Measurements from ENCODE around the gene MYO1D.
A peak's percentile ranks its signal among the peaks of the same experiment; 100 is the strongest.

The MYO1D gene

GRCh38 chr17:32486701-32487472, 390.0 kb downstream of the MYO1D start, which contains the start of gene CDK5R1:
Gene CDK5R1, plus strand, starts transcription at chr17:32486993. Its CDS starts 628 bp downstream, at chr17:32487621.
- DNase-seq (ENCODE audit: low spot score), result peak; percentile 65

DNA sequence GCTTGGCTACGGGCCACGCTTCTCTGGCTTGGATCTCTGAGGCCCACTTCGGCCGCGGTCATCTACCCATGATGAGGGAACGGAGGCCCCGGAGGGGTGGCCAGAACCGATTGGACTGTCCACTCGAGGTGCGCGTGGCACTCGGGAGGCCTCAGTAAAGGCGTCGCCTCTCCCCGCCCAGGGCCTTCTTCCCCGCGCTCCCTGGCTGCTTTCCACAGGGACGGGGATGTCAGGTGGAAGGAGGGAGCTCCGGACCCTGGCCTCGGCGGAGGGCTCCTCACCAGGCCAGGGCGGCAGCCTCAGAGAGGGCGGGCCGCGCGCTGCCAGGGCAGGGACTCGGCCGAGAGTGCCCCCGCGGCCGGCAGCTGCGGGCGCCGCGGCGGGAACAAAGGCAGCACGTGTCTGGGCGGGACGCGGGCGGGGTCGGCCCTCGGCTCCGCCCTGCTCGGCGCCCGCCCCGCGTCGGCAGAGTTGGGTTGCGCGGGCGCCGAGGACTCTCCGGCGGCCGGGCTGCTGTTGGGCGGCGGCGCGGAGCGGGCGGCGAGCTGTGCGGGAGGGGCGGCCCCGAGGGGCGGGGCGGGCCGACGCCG, 390.7 kb downstream of the MYO1D start:
- DNase-seq (ENCODE audit: low spot score), result peak; percentile 59

DNA sequence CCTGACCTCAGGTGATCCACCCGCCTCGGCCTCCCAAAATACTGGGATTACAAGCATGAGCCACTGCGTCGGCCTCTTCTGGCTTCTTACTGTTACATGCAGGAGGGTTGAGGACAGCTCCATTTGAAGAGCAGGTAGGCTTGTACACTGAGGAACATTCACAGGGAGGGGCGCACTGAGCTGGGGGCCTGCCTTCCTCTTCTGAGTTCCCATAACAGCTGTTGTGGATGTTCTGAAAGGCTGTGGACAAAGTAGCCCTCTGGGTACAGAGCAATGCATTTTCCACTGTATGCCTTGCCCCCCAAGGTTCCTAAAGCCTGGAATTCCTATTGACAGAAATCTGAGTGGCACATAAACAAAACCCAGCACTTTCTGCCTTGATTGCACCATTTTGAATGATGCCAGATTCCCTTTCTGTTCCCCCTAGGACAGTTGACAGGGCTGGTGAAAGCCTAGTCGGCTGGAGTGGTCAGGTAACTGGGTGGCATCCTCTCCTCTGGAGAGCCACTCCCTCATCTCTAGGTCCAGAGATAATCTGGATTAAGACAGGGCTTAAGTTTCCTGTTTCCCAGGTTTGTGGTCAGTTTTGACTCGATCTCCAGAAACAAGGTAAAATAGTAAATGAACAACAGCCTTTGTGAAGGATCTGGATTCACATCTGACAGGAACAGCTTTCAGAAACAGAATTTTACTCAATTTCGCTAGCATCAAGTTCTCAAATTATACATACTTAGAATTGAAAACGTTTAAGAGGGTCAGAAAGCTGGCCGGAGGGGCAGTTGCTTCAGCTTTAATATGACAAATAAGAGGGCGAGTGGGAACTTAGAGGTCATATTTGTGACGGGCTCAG, 391.4 kb downstream of the MYO1D start:
- DNase-seq (ENCODE audit: low spot score), result no peak

DNA sequence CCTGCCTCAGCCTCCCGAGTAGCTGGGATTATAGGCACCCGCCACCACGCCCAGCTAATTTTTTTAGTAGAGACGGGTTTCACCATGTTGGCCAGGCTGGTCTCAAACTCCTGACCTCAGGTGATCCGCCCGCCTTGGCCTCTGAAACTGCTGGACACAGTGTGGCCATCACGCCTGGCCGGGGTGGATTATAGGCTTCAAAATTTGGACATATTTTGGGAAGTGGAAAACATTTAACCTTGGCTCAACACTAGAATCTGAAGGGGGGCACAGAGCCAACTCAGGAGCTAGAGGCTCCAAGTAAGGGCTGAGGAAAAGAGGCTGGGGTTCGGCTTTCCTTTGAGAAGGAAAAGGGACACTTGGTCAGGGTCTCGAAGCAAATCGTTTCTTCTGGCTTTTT, 392.3 kb downstream of the MYO1D start:
- no peak for DNase-seq (ENCODE audit: low spot score)

DNA sequence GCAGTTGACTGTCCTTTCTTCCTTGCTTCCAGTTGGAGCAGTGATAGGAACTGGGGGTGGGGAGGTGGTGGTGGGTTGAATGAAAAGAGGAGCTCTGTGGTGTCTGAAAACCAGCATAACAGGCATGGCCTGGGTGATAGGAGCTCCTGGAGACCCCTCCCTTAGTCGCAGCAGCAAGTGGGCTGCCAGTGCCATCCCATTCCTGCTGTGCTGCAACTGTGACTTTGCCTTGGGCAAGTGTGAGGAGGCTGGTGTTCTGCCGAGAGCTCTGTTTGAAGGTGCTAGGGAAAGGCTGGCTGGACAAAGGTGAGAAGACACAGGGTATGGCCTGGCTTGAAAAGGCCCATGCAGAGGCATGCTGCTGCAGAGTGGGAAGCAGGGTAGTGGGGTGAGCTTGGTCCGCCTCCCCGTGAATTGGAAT, 392.9 kb downstream of the MYO1D start:
- DNase-seq (ENCODE audit: low spot score), result no peak

DNA sequence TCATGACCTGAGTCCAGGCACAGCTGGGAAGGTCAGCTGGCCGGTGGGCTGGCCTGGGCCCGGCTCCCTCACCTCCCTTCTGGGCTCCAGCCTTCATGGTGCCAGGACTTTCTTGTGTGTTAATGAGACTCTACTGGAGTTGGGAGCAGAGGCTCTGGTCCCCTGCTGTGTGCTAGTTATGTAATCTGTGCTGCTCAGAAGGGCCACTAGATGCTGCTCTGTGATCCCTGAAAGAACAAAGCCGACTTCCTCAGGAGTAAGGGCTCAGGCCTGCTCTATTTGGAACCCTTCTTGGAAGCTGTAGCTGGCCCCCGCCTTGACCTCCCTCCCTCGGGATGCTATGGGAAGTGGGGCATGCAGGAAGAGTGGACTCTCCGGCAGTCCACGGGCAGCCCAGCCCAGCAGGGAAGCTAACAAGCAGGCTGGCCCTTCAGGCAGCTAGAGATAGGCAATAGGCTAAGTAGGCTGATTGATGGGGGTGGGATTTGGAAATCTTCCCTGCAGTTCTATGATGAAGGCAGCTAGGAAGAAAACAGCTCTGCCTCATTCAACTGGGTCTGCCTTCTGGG, 393.4 kb downstream of the MYO1D start:
- DNase-seq (ENCODE audit: low spot score), result peak; percentile 50

- DNase-seq (ENCODE audit: low spot score), result no peak
Measured at GRCh38 chr17:32482568-32483320, 394.2 kb downstream of the MYO1D start.

DNA sequence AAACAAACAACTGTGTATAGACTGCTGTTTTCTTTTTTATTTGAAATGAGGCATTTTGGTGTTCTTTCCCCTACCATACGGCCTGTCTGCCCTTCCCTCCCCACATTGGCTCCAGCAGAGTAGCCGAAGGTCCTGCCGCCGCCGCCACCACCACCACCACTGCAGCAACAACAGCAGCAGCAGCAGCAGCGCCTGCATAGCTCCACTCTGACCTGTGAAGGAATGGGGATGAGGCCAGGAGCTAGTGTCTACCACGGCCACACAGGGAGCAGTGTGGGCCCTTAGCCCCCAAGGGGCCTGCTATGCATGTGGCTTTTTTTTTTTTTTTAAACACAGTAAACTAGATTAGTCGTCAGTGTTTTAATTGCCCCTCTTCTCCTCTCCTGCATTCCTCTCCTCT, 395.7 kb downstream of the MYO1D start:
- DNase-seq (ENCODE audit: low spot score), result no peak

DNA sequence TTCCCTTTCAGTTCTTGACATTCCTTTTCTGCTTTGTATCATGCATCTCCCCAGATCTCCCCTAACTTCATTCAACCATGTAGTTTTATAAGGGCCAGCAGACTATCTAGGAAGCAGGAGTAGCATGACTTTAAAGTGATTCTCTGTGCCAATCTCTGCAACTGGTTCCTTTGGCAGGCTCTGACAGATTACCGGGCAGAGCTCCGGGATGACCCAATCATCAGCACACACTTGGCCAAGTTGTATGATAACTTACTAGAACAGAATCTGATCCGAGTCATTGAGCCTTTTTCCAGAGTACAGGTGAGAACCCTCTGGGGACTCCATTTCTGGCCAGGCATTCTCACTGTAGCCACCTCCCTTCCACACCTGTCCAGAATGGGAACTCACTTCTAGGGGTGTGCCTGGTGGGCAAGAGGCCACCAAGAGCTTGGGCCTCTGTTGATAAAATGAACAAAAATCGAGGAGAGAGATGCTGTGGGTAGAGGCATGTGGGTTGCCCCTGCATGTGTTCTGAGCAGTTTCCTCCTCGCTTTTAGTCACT, 397.8 kb downstream of the MYO1D start:
- no peak for DNase-seq (ENCODE audit: low spot score)

GRCh38 chr17:32477220-32477619, 399.7 kb downstream of the MYO1D start:
- DNase-seq (ENCODE audit: low spot score), result no peak

GRCh38 chr17:32475258-32475657, 401.7 kb downstream of the MYO1D start:
- DNase-seq (ENCODE audit: low spot score), result no peak

DNA sequence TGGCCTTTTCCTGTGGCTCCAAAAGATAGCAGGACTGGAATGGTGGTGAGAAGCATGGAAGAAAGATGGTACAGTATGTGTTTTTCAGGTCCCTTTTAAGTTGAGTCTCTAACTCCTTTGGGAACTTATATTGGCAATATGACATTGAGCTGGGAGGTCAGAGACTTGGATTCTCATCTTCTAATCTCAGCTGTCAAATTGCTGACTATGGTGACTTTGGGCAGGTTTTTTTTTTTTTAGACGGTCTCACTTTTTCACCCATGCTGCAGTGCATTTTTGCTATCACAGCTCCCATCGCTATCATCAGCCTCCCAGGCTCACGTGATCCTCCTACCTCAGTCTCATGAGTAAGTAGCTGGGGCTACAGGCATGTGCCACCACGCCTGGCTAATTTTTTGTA, 405.3 kb downstream of the MYO1D start:
- DNase-seq (ENCODE audit: low spot score), result no peak

- no peak for DNase-seq (ENCODE audit: low spot score)
Measured at GRCh38 chr17:32470405-32471167, 406.3 kb downstream of the MYO1D start.

GRCh38 chr17:32467949-32468348, 409.0 kb downstream of the MYO1D start:
- DNase-seq (ENCODE audit: low spot score), result no peak

DNA sequence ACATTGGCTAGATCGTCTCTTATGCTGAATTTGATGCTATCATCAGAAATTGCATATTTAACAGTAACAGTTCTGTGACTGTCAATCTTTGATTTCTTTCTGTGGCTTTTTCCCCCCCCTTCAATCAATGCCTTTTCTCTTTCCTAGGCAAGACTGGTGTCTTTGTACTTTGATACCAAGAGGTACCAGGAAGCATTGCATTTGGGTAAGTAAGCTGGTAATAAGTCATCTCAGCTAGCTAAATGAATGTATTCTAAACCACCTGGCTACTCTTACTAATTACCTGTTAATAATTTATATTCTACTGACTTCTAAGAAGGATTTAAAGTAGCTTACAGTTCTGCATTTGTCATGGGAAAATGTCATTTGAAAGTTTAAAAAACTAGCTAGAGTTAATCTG, 412.6 kb downstream of the MYO1D start:
- no peak for DNase-seq (ENCODE audit: low spot score)

DNA sequence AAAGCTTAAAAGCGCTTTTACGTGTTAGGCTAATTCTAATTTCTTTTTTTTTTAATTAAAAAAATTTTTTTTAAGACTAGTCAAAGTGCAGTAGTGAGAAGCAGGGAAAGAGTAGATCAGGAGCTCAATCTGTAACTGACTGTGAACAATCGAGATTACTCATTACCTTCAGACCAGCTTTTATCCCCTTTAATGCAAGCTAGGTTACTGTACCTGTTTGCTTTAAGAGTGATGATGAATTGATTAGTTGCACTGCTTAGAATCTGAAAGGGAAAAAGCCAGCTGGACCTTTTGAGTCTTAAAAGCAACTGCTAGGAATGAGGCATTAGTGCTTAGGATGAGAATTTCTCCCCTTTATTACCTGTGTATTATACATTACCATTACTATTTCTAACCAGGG, 413.6 kb downstream of the MYO1D start:
- DNase-seq (ENCODE audit: low spot score), result no peak

- DNase-seq (ENCODE audit: low spot score), result peak; percentile 71
Measured at GRCh38 chr17:32461853-32462617, 414.9 kb downstream of the MYO1D start.

DNA sequence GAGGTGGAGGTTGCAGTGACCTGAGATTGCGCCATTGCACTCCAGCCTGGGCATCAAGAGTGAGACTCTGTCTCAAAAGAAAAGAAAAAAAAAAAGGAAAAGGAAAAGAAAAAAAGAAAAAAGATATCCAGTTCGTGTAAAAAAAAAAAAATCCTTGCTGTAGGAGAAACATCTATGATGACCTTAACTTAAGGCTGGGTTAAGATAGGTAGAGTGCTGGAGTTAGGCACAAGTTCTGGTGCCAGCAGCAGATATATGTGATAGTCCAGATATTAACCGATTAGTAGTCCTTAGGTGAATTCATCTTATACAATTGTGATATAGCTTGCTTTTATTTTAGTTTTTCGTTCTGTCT, 415.4 kb downstream of the MYO1D start:
- DNase-seq (ENCODE audit: low spot score), result no peak

GRCh38 chr17:32460054-32460453, 416.9 kb downstream of the MYO1D start:
- no peak for DNase-seq (ENCODE audit: low spot score)

DNA sequence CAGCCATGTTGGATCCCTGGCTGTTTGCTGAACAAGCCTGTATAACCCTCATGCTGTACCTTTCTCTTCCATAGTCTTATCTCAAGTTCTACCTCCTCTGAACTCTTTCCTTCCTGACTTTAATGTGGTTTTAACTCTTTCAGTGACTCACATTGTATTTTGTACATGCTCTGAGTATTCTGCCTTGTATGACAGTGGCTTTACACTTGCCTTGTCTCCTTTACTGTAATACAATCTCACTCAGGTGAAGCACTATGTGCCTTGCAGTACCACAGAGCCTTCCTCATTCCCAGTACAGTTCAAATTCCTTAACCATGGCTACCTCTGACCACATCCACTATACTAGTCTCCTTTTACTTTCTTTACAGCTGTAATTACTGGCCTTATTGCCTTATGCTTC, 418.6 kb downstream of the MYO1D start:
- DNase-seq (ENCODE audit: low spot score), result no peak
